ENCODE results near the gene NALF2. TPM values are rescaled to one million over a fixed set of nuclear protein-coding genes. Genes with fewer than 3 reads are reported as not detected.

The NALF2 gene
- total RNA-seq, 1 experiment from 2014 or later: 9.7 TPM

GRCh38 chrX:69510137-69510715 is 6.1 kb downstream of the NALF2 start:
- Mint-ChIP-seq H3K4me3 (no peak overlapping the region; a peak in 1 of 5 replicates), H3K9me3 (peaks cover 61 to 76% of the 10 kb centered on the region in 2 experiments), H3K27me3 (ENCODE audit: low read depth) (peaks cover 19% of the 10 kb centered on the region), H3K27ac (no peak overlapping the region), H3K4me1 (peaks cover 5 to 13% of the 10 kb centered on the region in 2 experiments; a peak in 3 of 4 replicates), H3K36me3 (ENCODE audit: insufficient read depth in 1 of 3, low read depth in 3 of 3) (peaks cover 18 to 35% (median 24%) of the 10 kb centered on the region in 3 experiments; a peak in 6 of 7 replicates)
- Histone ChIP-seq H3K18ac (ENCODE audit: insufficient read length, low read depth, low read length) (no peak overlapping the region), H3K79me2 (ENCODE audit: insufficient read depth, low read length) (0 out of 2 replicates have a peak, but pooled peaks cover 1% of the 10 kb centered on the region), H4K20me1 (ENCODE audit: control insufficient read depth, insufficient read depth, insufficient read length) (no peaks in the 10 kb centered on the region), H3K4me2 (ENCODE audit: insufficient read depth, insufficient read length, low read length) (no peak overlapping the region), H3K23me2 (ENCODE audit: insufficient read length, low read depth, low read length, poor library complexity, severe bottlenecking) (no peaks in the 10 kb centered on the region), H4K5ac (ENCODE audit: insufficient read length, low read depth, low read length) (no peak overlapping the region), H3K9me3 (ENCODE audit: control insufficient read depth, low read depth, low read length) (peaks cover 47% of the 10 kb centered on the region), H3K4me1 (ENCODE audit: insufficient read depth, low read length) (no peaks in the 10 kb centered on the region), H3K79me1 (ENCODE audit: insufficient read depth, low read depth, low read length, poor library complexity, severe bottlenecking) (no peaks in the 10 kb centered on the region), H4K8ac (replicated peaks; ENCODE audit: insufficient read length, low read depth, low read length) (no peak overlapping the region), H3K4ac (ENCODE audit: low read depth, low read length) (no peak overlapping the region), H3K14ac (ENCODE audit: insufficient read depth, low read length) (no peak overlapping the region), H3T11ph (ENCODE audit: low read length) (no peak overlapping the region), H3K27me3 (ENCODE audit: insufficient read depth, low read length) (no peaks in the 10 kb centered on the region), H2BK15ac (ENCODE audit: low read depth, low read length) (no peak overlapping the region), H2BK12ac (ENCODE audit: insufficient read length, low read depth, low read length) (no peak overlapping the region), H3K23ac (ENCODE audit: insufficient read length, low read depth, low read length) (no peak overlapping the region), H2AK5ac (ENCODE audit: insufficient read length, low read length) (no peak overlapping the region), H3K56ac (ENCODE audit: insufficient read length, low read depth, low read length) (no peak overlapping the region), H2BK120ac (ENCODE audit: low read depth, low read length, poor library complexity, severe bottlenecking) (no peak overlapping the region), H4K91ac (ENCODE audit: insufficient read length, low read depth, low read length) (no peak overlapping the region), H2BK5ac (ENCODE audit: insufficient read length, low read length) (no peak overlapping the region), H3K27ac (ENCODE audit: insufficient read length, low read depth, low read length) (no peak overlapping the region), H2AFZ (ENCODE audit: low read length) (no peak overlapping the region), H3K9ac (ENCODE audit: extremely low read depth, insufficient read length, low read length) (no peak overlapping the region), H2BK20ac (ENCODE audit: low read depth, low read length, poor library complexity, severe bottlenecking) (no peak overlapping the region)
- no peak for TF ChIP-seq CTCF (conservative IDR thresholded peaks at IDR 0.05)
- no peak for DNase-seq
- WGBS (ENCODE audit: extremely low coverage, insufficient read length, low lambda C conversion rate): no CpG with 5 or more reads among the region's 6 CpGs

Data from H9 (cell line).